ENCODE results near the gene C2. TPM values are rescaled to one million over a fixed set of nuclear protein-coding genes. Genes with fewer than 3 reads are reported as not detected.
A peak's percentile ranks its signal among the peaks of the same experiment; 100 is the strongest.

The C2 gene
- total and polyA plus RNA-seq, 2 experiments from 2014 or later, result 1.4 to 2.1 TPM

GRCh38 chr6:31948306-31948705 is 20.8 kb downstream of the C2 start:
- Histone ChIP-seq H3K36me3 (ENCODE audit: low read depth) (peaks cover 10% of the 10 kb centered on the region; the same call in 1 of the 2 replicates), H3K27me3 (replicated peaks; ENCODE audit: insufficient read depth) (no peaks in the 10 kb centered on the region), H4K20me1 (ENCODE audit: insufficient read depth) (no peaks in the 10 kb centered on the region), H3K9ac (no peak overlapping the region), H3K4me2 (ENCODE audit: unreplicated experiment) (no peak overlapping the region), H3K79me2 (ENCODE audit: insufficient read depth) (no peaks in the 10 kb centered on the region), H3K9me2 (ENCODE audit: insufficient read depth) (no peaks in the 10 kb centered on the region), H3F3A (ENCODE audit: insufficient read depth) (peaks cover 9% of the 10 kb centered on the region; the same call in 1 of the 2 replicates), H3K4me1 (ENCODE audit: insufficient read depth) (peaks cover 18% of the 10 kb centered on the region), H3K4me3 (no peak overlapping the region), H2AFZ (no peak overlapping the region), H3K27ac (no peak overlapping the region), H3K9me3 (ENCODE audit: low read depth) (no peaks in the 10 kb centered on the region)
- DNase-seq, result no peak
- in situ Hi-C loops (cut with MboI), result no loop called here
- 71 to 74% methylated on average over 5 of the region's 5 CpGs for WGBS, 2 experiments (ENCODE audit: low coverage in 1 of 2, low lambda C conversion rate in 2 of 2, missing lambda C conversion rate in 2 of 2)
- no peak for TF ChIP-seq EZH2phosphoT487 (IDR thresholded peaks at IDR 0.05; ENCODE audit: insufficient read depth, low read depth)
- TF ChIP-seq EZH2 (IDR thresholded peaks at IDR 0.05; ENCODE audit: insufficient read depth, poor library complexity, severe bottlenecking), result no peak

- Histone ChIP-seq H3K9ac (no peak overlapping the region), H3K4me3 (no peak overlapping the region), H2AFZ (no peak overlapping the region), H3K36me3 (ENCODE audit: low read depth) (peaks cover 10% of the 10 kb centered on the region; the same call in 1 of the 2 replicates), H4K20me1 (ENCODE audit: insufficient read depth) (no peaks in the 10 kb centered on the region), H3K27ac (0 out of 2 replicates have a peak overlapping the region, but pooled peaks have one; percentile 48), H3K9me3 (ENCODE audit: low read depth) (no peaks in the 10 kb centered on the region), H3K4me2 (ENCODE audit: unreplicated experiment) (no peak overlapping the region), H3K9me2 (ENCODE audit: insufficient read depth) (no peaks in the 10 kb centered on the region), H3K4me1 (ENCODE audit: insufficient read depth) (peaks cover 18% of the 10 kb centered on the region), H3K79me2 (ENCODE audit: insufficient read depth) (no peaks in the 10 kb centered on the region), H3F3A (ENCODE audit: insufficient read depth) (peaks cover 15% of the 10 kb centered on the region; the same call in 1 of the 2 replicates), H3K27me3 (replicated peaks; ENCODE audit: insufficient read depth) (no peaks in the 10 kb centered on the region)
- no peak for TF ChIP-seq EZH2phosphoT487 (IDR thresholded peaks at IDR 0.05; ENCODE audit: insufficient read depth, low read depth)
- TF ChIP-seq EZH2 (IDR thresholded peaks at IDR 0.05; ENCODE audit: insufficient read depth, poor library complexity, severe bottlenecking), result no peak
- in situ Hi-C loops (cut with MboI), result no loop called here
- WGBS, 2 experiments (ENCODE audit: low coverage in 1 of 2, low lambda C conversion rate in 2 of 2, missing lambda C conversion rate in 2 of 2), result 62 to 69% methylated on average over 6 of the region's 6 CpGs
- peak; percentile 71 for DNase-seq
Measured at GRCh38 chr6:31948753-31949413, 21.4 kb downstream of the C2 start.

GRCh38 chr6:31949926-31950548 is 22.5 kb downstream of the C2 start:
- Histone ChIP-seq H3K4me2 (ENCODE audit: unreplicated experiment) (no peak overlapping the region), H3F3A (ENCODE audit: insufficient read depth) (peaks cover 17% of the 10 kb centered on the region; the same call in 1 of the 2 replicates), H3K4me3 (no peak overlapping the region), H3K9me2 (ENCODE audit: insufficient read depth) (no peaks in the 10 kb centered on the region), H3K27me3 (replicated peaks; ENCODE audit: insufficient read depth) (no peaks in the 10 kb centered on the region), H3K79me2 (ENCODE audit: insufficient read depth) (no peaks in the 10 kb centered on the region), H3K36me3 (ENCODE audit: low read depth) (peaks cover 16% of the 10 kb centered on the region), H3K9me3 (ENCODE audit: low read depth) (no peaks in the 10 kb centered on the region), H3K27ac (no peak overlapping the region), H4K20me1 (ENCODE audit: insufficient read depth) (no peaks in the 10 kb centered on the region), H3K4me1 (ENCODE audit: insufficient read depth) (peaks cover 17% of the 10 kb centered on the region), H2AFZ (no peak overlapping the region), H3K9ac (no peak overlapping the region)
- no peak for DNase-seq
- TF ChIP-seq EZH2 (IDR thresholded peaks at IDR 0.05; ENCODE audit: insufficient read depth, poor library complexity, severe bottlenecking) (no peak), EZH2phosphoT487 (IDR thresholded peaks at IDR 0.05; ENCODE audit: insufficient read depth, low read depth) (no peak)
- in situ Hi-C loops (cut with MboI), result no loop called here
- 82 to 86% methylated on average over 7 of the region's 7 CpGs for WGBS, 2 experiments (ENCODE audit: low coverage in 1 of 2, low lambda C conversion rate in 2 of 2, missing lambda C conversion rate in 2 of 2)

GRCh38 chr6:31952140-31952805 is 24.8 kb downstream of the C2 start:
- in situ Hi-C loops (cut with MboI), result no loop called here
- peak; percentile 81 for DNase-seq
- Histone ChIP-seq H3K4me3 (no peak overlapping the region), H3K4me1 (ENCODE audit: insufficient read depth) (peaks cover 7% of the 10 kb centered on the region), H3K36me3 (ENCODE audit: low read depth) (peaks cover 33% of the 10 kb centered on the region), H3F3A (ENCODE audit: insufficient read depth) (peaks cover 20% of the 10 kb centered on the region; the same call in 1 of the 2 replicates), H3K9me2 (ENCODE audit: insufficient read depth) (no peaks in the 10 kb centered on the region), H2AFZ (no peak overlapping the region), H3K27me3 (replicated peaks; ENCODE audit: insufficient read depth) (no peaks in the 10 kb centered on the region), H3K9ac (no peak overlapping the region), H3K27ac (no peak overlapping the region), H4K20me1 (ENCODE audit: insufficient read depth) (no peaks in the 10 kb centered on the region), H3K4me2 (ENCODE audit: unreplicated experiment) (no peak overlapping the region), H3K79me2 (ENCODE audit: insufficient read depth) (peaks cover 12% of the 10 kb centered on the region), H3K9me3 (ENCODE audit: low read depth) (no peaks in the 10 kb centered on the region)
- WGBS, 2 experiments (ENCODE audit: low coverage in 1 of 2, low lambda C conversion rate in 2 of 2, missing lambda C conversion rate in 2 of 2), result 39 to 49% methylated on average over 5 of the region's 5 CpGs
- TF ChIP-seq EZH2phosphoT487 (IDR thresholded peaks at IDR 0.05; ENCODE audit: insufficient read depth, low read depth) (no peak), EZH2 (IDR thresholded peaks at IDR 0.05; ENCODE audit: insufficient read depth, poor library complexity, severe bottlenecking) (no peak)
